Stimulated activated CD4-positive, alpha-beta T cell treated with anti-CD3 and anti-CD28 coated beads, Interleukin-4, amount 100 ng/mL, for 24 hours (primary cell): Measurements from ENCODE around the gene C3orf49.

Experiments
- DNase-seq: peaks from one replicate; pipeline ENCODE4 v3.0.0-alpha.2; 2020

Gene C3orf49

DNA sequence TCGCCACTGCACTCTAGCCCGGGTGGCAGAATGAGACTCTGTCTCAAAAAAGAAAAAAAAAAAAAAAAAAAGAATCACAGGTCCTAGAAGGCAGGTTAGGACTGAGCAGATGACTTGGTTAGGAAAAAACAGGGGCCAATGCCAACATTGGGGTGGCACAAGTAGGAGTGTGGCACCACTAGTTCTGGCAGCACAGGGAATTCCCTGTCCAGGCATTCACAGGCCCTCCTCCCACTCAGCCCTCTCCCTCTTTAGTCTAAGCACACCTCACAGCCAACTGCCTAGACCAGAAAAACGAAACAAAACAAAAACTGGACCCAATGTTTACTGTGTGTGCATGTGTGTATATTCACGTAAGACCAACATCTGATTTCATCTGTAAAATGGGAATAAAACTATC, 34.0 kb downstream of the C3orf49 start:
- no peak for DNase-seq

DNA sequence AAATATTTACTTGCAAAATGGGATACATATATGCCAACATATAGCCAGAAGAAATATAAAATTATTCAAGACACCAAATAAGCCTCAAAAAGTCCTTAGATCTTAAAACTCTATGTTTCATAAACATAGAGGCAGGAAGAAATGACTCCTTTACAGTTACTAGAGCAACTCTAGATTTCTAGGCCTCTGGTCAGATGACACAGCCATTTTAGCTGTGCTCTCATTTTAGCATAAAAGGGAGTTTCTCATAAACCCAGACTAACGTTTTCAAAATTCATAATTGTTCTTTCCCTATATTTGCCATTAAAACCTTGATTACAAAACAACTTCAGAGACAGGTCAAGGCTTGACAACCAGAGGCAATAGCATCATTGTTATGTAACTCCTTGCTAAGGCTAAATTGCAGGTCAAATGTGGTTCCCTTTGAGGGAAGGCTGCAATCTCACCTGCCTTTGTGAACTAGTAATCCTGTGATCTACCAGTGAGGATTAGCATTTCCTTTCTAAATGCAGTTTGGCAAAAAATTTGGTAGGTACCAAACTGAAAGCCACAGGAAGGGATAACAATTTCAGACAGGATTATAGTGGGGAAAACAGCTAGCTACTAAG, 36.3 kb downstream of the C3orf49 start:
- DNase-seq: no peak

- DNase-seq: no peak
These were observed 38.2 kb downstream of the C3orf49 start for GRCh38 chr3:63857311-63857710.

- DNase-seq: no peak
These were observed 41.7 kb downstream of the C3orf49 start for GRCh38 chr3:63860776-63861175.

GRCh38 chr3:63861306-63861705, 42.2 kb downstream of the C3orf49 start:
- DNase-seq: no peak

GRCh38 chr3:63862804-63863149, 43.7 kb downstream of the C3orf49 start:
- DNase-seq: no peak

DNA sequence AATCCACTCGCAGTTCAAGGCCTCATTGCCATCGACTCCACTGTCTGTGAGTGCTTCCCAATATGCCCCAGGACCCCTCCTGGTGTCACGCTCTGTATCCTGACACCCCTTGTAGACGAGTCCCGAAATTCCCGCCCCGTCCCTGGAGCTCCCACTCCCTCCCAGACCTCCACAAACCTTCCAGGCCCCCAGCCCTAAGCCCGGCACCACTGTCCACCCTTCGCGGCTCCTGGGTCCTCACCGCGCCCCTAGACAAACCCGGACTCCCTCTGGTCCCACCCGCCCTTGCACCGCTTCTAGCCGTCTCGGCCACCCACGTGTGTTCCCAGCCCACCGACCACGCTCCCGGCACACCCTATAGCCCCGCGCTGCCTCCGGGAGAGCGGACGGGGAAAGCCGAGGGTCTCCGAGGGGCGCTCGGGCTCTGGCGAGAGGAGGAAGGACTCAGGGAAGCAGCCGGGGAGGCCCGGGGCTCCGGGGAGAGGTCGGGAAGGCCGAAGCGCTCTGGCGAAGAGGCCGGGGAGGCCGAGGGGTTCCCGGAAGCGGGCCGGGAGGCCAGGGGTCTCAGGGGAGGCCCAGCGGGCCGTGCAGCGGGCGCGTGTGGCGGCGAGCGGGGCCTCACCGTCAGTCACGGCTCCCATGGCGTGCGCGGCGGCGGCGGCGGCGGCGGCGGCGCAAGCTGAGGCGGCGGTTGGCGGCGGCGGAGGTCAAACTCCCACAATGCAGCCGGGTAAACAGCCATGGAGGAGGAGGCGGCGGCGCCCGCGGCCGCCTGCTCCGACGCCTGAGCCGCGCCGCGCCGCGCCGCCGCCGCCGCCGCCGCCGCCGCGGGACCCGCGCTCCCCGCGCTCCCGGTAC, 44.3 kb downstream of the C3orf49 start, which contains the start of the genes ATXN7 and THOC7:
TSS of gene ATXN7 (plus strand) at position 718 of the 858 bp plus-strand sequence. CDS start 48,732 bp downstream, outside the sequence.
TSS of gene THOC7 (minus strand) at position 656 of the 858 bp plus-strand sequence. CDS start at position 641, 15 bp downstream.
- peak; percentile 71 for DNase-seq

- DNase-seq: peak; percentile 38
These were observed 45.2 kb downstream of the C3orf49 start for GRCh38 chr3:63864008-63864964.

DNA sequence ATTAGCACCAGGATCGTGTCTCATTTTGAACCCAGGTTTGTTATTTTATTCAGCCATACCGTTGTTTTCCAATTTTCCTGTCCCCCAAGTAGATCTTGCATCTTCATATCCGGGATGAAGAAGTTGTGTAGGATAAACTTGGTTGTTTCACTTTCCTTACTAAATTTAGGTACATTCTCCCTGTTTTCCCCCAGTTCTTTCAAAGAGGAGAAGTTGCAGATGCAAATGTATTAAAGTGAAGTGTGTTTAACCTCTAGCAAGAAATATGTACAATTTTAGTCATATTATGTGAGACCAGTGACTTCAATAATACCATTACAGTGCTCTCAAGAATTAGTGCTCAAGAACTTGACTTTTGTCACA, 45.8 kb downstream of the C3orf49 start:
- no peak for DNase-seq

DNA sequence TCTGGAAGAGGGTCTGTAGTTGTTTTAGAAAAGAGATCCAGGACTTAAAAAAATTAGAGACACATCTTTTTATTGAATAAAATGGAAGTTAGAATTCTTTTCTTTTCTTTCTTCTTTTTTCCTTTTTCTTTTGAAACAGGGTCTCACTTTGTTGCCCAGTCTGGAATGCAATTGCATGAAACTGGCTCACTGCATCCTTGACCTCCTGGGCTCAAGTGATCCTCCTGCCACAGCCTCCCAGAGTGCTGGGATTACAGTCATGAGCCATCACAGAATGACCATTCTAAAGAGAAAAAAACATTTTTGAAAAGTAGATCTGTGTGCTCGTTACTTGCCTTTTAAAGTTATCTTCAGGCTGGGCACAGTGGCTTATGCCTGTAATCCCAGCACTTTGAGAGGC, 48.1 kb downstream of the C3orf49 start:
- DNase-seq: no peak

GRCh38 chr3:63869940-63870614, 51.0 kb downstream of the C3orf49 start:
- no peak for DNase-seq

DNA sequence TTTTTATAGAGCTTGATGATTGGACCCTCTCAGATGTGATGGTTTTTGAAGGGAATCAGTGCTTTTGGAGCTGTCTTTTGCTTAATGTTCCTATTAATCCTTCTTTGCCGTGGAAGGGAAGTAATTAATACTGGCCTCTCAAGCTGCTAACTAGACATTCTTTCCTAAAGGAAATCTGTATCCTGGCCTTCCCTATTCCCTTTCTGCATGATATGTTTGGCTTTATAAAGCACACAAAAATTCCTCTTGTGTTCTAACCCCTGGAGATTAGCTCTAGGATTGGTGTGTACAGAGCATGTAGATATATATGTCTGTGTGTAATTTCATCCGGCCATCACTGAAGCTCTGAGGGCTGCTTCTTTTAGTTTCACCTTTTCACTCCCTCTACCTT, 51.5 kb downstream of the C3orf49 start:
- no peak for DNase-seq

- DNase-seq: no peak
These were observed 53.2 kb downstream of the C3orf49 start for GRCh38 chr3:63872135-63872924.

DNA sequence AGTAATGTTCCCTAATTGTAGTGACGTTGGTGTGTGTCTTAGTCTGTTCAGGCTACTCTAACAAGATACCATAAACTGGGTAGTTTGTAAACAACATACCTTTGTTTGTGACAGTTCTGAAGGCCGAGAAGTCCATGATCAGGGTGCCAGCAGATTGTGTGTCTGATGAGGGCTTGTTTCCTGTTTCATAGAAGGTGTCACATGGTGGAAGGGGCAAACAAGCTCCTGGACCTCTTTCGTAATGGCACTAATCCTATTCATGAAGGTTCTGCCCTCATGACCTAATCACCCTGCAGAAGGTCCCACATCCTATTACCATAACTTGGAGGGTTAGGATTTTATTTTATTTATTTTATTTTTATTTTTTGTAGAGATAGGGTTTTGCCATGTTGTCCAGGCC, 55.7 kb downstream of the C3orf49 start:
- DNase-seq: no peak

GRCh38 chr3:63875510-63875909, 56.4 kb downstream of the C3orf49 start:
- DNase-seq: no peak

GRCh38 chr3:63876260-63876659, 57.2 kb downstream of the C3orf49 start:
- no peak for DNase-seq

- DNase-seq: no peak
These were observed 58.8 kb downstream of the C3orf49 start for GRCh38 chr3:63877737-63878393.

GRCh38 chr3:63878394-63879060, 59.4 kb downstream of the C3orf49 start:
- DNase-seq: no peak

DNA sequence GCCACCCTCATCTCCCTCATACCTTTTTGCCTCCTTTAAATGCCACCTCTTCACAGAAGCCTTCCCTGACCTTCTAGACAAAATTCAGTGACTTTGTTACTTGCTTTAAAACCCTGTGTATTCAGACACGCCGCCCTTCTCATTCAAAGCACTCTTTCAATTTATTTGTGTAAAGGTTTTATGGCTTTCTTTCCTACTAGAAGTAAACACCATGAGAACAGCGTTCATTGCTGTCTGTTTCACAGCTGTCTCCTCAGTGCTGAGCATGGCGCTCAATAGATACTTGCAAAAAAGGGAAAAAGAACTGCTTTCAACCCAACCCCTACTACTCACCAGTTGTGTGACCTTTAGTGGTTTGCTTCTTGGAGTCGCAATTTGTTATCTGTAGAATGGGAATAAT, 61.6 kb downstream of the C3orf49 start:
- no peak for DNase-seq

DNA sequence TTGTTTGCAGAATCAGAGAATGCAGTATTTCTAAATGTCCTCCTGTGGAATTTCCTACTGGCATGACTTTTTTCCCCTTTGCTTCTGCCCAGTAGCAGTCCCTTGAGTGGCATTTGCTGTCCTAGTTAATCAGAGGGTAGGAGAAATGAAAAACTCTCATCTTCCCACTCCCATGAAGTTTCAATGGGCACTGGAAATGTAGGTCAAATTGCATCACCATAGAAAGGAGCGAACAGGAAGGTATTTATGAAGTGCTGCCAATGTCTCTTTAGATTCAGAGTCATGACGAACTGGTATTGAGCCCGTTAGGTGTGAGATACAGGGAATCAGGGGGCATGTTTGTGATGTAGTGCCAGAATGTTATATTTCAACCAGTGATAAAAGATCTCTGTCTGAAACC, 67.8 kb downstream of the C3orf49 start:
- DNase-seq: no peak

GRCh38 chr3:63891518-63891917, 72.4 kb downstream of the C3orf49 start:
- no peak for DNase-seq
